Left lung (tissue), 10 donors: ENCODE results near the gene GATB. TPM values are rescaled to one million over a fixed set of nuclear protein-coding genes. Genes with fewer than 3 reads are reported as not detected.

Source experiments
- ATAC-seq: fragments of 200-7000 bp; cut with Tn5 transposase; one replicate; pipeline ENCODE4 v1.9.1; 2020; ENCODE audit warnings: moderate library complexity
- DNase-seq, 4 donors: peaks; one replicate each; pipeline ENCODE4 v3.0.0-alpha.2; 2013 to 2020
- H3K27ac ChIP-seq, 2 donors: fragments of 200-600 bp; sonication (generic) in 1 of 2; one replicate each; pipeline versions ENCODE4 v1.5.0 to v1.8.0; 2020 to 2021
- H3K27me3 ChIP-seq, 2 donors: fragments of 200-600 bp; sonication (generic) in 1 of 2; one replicate each; pipeline versions ENCODE4 v1.5.0 to v1.8.0; 2020 to 2021
- H3K36me3 ChIP-seq, 2 donors: fragments of 200-600 bp; sonication (generic) in 1 of 2; one replicate each; pipeline versions ENCODE4 v1.5.0 to v1.8.0; 2020 to 2021
- H3K4me1 ChIP-seq, 2 donors: fragments of 200-600 bp; one replicate each; pipeline ENCODE4 v1.8.0; 2021
- H3K4me3 ChIP-seq, 2 donors: fragments of 200-600 bp; sonication (generic) in 1 of 2; one replicate each; pipeline versions ENCODE4 v1.5.0 to v1.8.0; 2020 to 2021; ENCODE audit warnings: mild to moderate bottlenecking in 1 of 2
- H3K9me3 ChIP-seq, 2 donors: fragments of 200-600 bp; sonication (generic) in 1 of 2; one replicate each; pipeline versions ENCODE4 v1.5.0 to v1.8.0; 2020 to 2021
- CTCF ChIP-seq, 2 donors: fragments of 200-600 bp; sonication (generic) in 1 of 2; IDR thresholded peaks; one replicate each; pipeline versions ENCODE4 v1.5.0 to v1.8.0; 2021; ENCODE audit warnings: antibody characterized with exemption in 2 of 2
- intact Hi-C, 2 donors: fragments of 100-400 bp; cut with DNase I; formaldehyde crosslinking; loops; one replicate each; pipeline versions ENCODE4 v1.11.2 to v1.14.2; 2022
- polyA plus RNA-seq, 6 donors: library from polyadenylated mRNA; unstranded; fragments of 120-200 nt; gene quantifications; one replicate each; pipeline ENCODE4 v1.2.1, GENCODE V29; 2013; ENCODE audit not compliant: insufficient read length in 6 of 6
- total RNA-seq, 2 donors: library from RNA; stranded (reverse); fragmentation: NEBNext Ultra II Directional; extraction: Animal tissue kit (Norgen Biotek cat#: 25700); gene quantifications; one replicate each; pipeline ENCODE4 v1.2.1, GENCODE V29; 2021
- donor health status: DM: no; HTN: yes; CAD: no.
- donor health status: DM: no; HTN: no; CAD: no.

Gene GATB
- total and polyA plus RNA-seq, 8 donors: 12.9 to 22.2 (median 18.8) TPM

GRCh38 chr4:151675411-151675971 is 85.3 kb downstream of the GATB start:
- peaks cover 0 to 7% of the 10 kb centered on the region in 2 donors for H3K36me3 ChIP-seq
- H3K9me3 ChIP-seq: no peaks in the 10 kb centered on the region
- H3K27ac ChIP-seq: no peak overlapping the region
- H3K4me1 ChIP-seq: no peaks in the 10 kb centered on the region
- intact Hi-C loops: no loop called here
- no peak for DNase-seq
- H3K27me3 ChIP-seq: no peaks in the 10 kb centered on the region
- TF ChIP-seq CTCF (IDR thresholded peaks at IDR 0.05): no peak
- no peak for ATAC-seq
- no peak overlapping the region for H3K4me3 ChIP-seq

GRCh38 chr4:151674804-151675391 is 85.9 kb downstream of the GATB start:
- Histone ChIP-seq H3K4me1 (no peaks in the 10 kb centered on the region), H3K36me3 (peaks cover 0 to 7% of the 10 kb centered on the region in 2 donors), H3K27ac (no peak overlapping the region), H3K27me3 (no peaks in the 10 kb centered on the region), H3K9me3 (no peaks in the 10 kb centered on the region), H3K4me3 (no peak overlapping the region)
- peak; percentile 95 for ATAC-seq
- peak in 1 of 2 donors; percentile 9 for TF ChIP-seq CTCF (IDR thresholded peaks at IDR 0.05)
- DNase-seq: peak in 3 of 4 donors; percentile 54 to 84 (median 62)
- intact Hi-C loops: no loop called here

- Histone ChIP-seq H3K4me3 (no peak overlapping the region), H3K4me1 (no peaks in the 10 kb centered on the region), H3K36me3 (no peaks in the 10 kb centered on the region), H3K27me3 (no peaks in the 10 kb centered on the region), H3K9me3 (no peaks in the 10 kb centered on the region), H3K27ac (no peak overlapping the region)
- intact Hi-C loops: no loop called here
- ATAC-seq (peak; percentile 45), DNase-seq (no peak)
- TF ChIP-seq CTCF (IDR thresholded peaks at IDR 0.05): no peak
Observed at GRCh38 chr4:151673908-151674520, 86.8 kb downstream of the GATB start.

GRCh38 chr4:151672996-151673395 is 87.8 kb downstream of the GATB start:
- no peaks in the 10 kb centered on the region for H3K36me3 ChIP-seq
- H3K9me3 ChIP-seq: no peaks in the 10 kb centered on the region
- no peaks in the 10 kb centered on the region for H3K4me1 ChIP-seq
- H3K27ac ChIP-seq: no peak overlapping the region
- DNase-seq (no peak), ATAC-seq (no peak)
- no peaks in the 10 kb centered on the region for H3K27me3 ChIP-seq
- H3K4me3 ChIP-seq: no peak overlapping the region
- TF ChIP-seq CTCF (IDR thresholded peaks at IDR 0.05): no peak
- intact Hi-C loops: no loop called here

DNA sequence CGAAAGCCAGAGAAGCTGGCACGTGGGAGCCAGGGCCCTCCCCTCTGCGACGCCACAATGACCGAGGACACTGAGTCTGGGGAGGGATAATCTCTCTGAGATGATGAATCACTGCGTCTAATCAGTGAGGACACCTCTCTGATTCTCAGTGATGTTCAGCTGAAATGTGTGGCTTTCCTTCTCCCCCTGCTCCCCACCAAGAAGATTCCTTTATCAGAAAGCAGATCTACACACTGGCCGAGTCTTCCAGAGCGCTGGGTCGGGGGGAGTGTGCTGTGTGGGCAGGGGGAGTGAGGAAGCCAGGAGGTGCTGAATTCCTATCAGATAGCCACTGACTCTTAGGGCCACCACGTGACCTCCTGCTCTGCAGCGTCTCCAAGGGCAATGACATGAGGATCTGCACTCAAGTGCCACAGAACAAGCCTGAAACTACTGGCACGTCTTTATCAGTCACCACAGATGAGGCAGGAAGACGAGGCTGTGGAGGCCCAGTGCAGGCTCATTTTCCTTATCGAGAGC is 89.2 kb downstream of the GATB start:
- ATAC-seq: no peak
- no peaks in the 10 kb centered on the region for H3K36me3 ChIP-seq
- H3K4me3 ChIP-seq: no peak overlapping the region
- H3K4me1 ChIP-seq: no peaks in the 10 kb centered on the region
- no peak overlapping the region for H3K27ac ChIP-seq
- no peaks in the 10 kb centered on the region for H3K9me3 ChIP-seq
- no peak for TF ChIP-seq CTCF (IDR thresholded peaks at IDR 0.05)
- no peaks in the 10 kb centered on the region for H3K27me3 ChIP-seq
- no peak for DNase-seq
- intact Hi-C loops: no loop called here
